HepG2 (cell line): ENCODE data around the gene TMEM235. TPM values are rescaled to one million over a fixed set of nuclear protein-coding genes. Genes with fewer than 3 reads are reported as not detected.

Source experiments
- ADNP ChIP-seq: sonication (generic); formaldehyde crosslinking; IDR thresholded peaks from 2 replicates; pipeline ENCODE4 v1.4.0; 2020; ENCODE audit warnings: missing genetic modification reagents
- AHR ChIP-seq: IDR thresholded peaks from 2 replicates; pipeline ENCODE4 v1.6.1; 2018; ENCODE audit warnings: missing genetic modification reagents, missing compliant biosample characterization
- ATF1 ChIP-seq: IDR thresholded peaks from 2 replicates; pipeline ENCODE4 v1.6.1; 2016; ENCODE audit warnings: mild to moderate bottlenecking, control low read depth
- ELF3 ChIP-seq: IDR thresholded peaks from 2 replicates; pipeline ENCODE4 v1.6.1; 2016; ENCODE audit warnings: missing genetic modification reagents, missing compliant biosample characterization
- FOXA1 ChIP-seq, 2 experiments: fragments of 450-650 bp in 1 of 2; sonication (generic) in 1 of 2; formaldehyde crosslinking in 1 of 2; IDR thresholded peaks; 2 replicates each; pipeline versions ENCODE4 v1.4.0 to v1.6.1; 2016 to 2020; ENCODE audit warnings: missing genetic modification reagents in 1 of 2
- GLMP ChIP-seq: sonication (generic); formaldehyde crosslinking; IDR thresholded peaks from 2 replicates; pipeline ENCODE4 v1.9.0; 2021; ENCODE audit warnings: missing genetic modification reagents, mild to moderate bottlenecking, borderline replicate concordance
- HNF4G ChIP-seq, 2 experiments: sonication (generic) in 1 of 2; formaldehyde crosslinking in 1 of 2; IDR thresholded peaks; 2 replicates each; pipeline versions ENCODE4 v1.4.0 to v1.6.1; 2011 to 2020; ENCODE audit warnings: borderline replicate concordance in 2 of 2, low read depth in 2 of 2, mild to moderate bottlenecking in 2 of 2, low read length in 1 of 2, missing genetic modification reagents in 1 of 2, moderate library complexity in 1 of 2
- ISL2 ChIP-seq: sonication (generic); formaldehyde crosslinking; IDR thresholded peaks from 2 replicates; pipeline ENCODE4 v1.5.0; 2020; ENCODE audit warnings: missing genetic modification reagents
- KDM5B ChIP-seq: sonication (generic); formaldehyde crosslinking; IDR thresholded peaks from 2 replicates; pipeline ENCODE4 v1.4.0; 2020; ENCODE audit warnings: missing genetic modification reagents, mild to moderate bottlenecking, borderline replicate concordance
- MYNN ChIP-seq: sonication (generic); formaldehyde crosslinking; IDR thresholded peaks from 2 replicates; pipeline ENCODE4 v1.4.0; 2020; ENCODE audit warnings: mild to moderate bottlenecking, low read depth, missing genetic modification reagents
- NCOA1 ChIP-seq: sonication (generic); formaldehyde crosslinking; IDR thresholded peaks from 2 replicates; pipeline ENCODE4 v1.9.0; 2021; ENCODE audit warnings: missing genetic modification reagents
- NONO ChIP-seq, 2 experiments: fragments of 450-650 bp in 1 of 2; sonication (generic) in 1 of 2; formaldehyde crosslinking in 1 of 2; IDR thresholded peaks in 1 of 2; conservative IDR thresholded peaks in 1 of 2; 2 replicates each; pipeline versions ENCODE4 v1.6.1 to v1.8.0; 2017 to 2022; ENCODE audit warnings: mild to moderate bottlenecking in 1 of 2, missing genetic modification reagents in 1 of 2, moderate library complexity in 1 of 2
- RBM22 ChIP-seq: fragments of 200-400 bp; formaldehyde crosslinking; optimal IDR thresholded peaks from 2 replicates; pipeline ENCODE3; 2017; ENCODE audit warnings: mild to moderate bottlenecking, low read length, moderate library complexity
- RELA ChIP-seq: sonication (generic); formaldehyde crosslinking; IDR thresholded peaks from 2 replicates; pipeline ENCODE4 v1.4.0; 2020; ENCODE audit warnings: missing genetic modification reagents
- RFXANK ChIP-seq: IDR thresholded peaks from 2 replicates; pipeline ENCODE4 v1.6.1; 2016
- RFXAP ChIP-seq: sonication (generic); formaldehyde crosslinking; IDR thresholded peaks from 2 replicates; pipeline ENCODE4 v1.4.0; 2020; ENCODE audit warnings: missing genetic modification reagents, borderline replicate concordance
- TBL1XR1 ChIP-seq: fragments of 150-350 bp; IDR thresholded peaks from 2 replicates; pipeline ENCODE4 v1.6.1; 2014; ENCODE audit warnings: borderline replicate concordance, low read length; ENCODE audit not compliant: partially characterized antibody
- TEAD2 ChIP-seq: sonication (generic); formaldehyde crosslinking; IDR thresholded peaks from 2 replicates; pipeline ENCODE4 v1.9.0; 2021; ENCODE audit warnings: missing genetic modification reagents
- TRIM24 ChIP-seq: sonication (generic); formaldehyde crosslinking; IDR thresholded peaks from 2 replicates; pipeline ENCODE4 v1.8.0; 2022; ENCODE audit warnings: mild to moderate bottlenecking, missing genetic modification reagents
- ZNF326 ChIP-seq: sonication (generic); formaldehyde crosslinking; IDR thresholded peaks from 2 replicates; pipeline ENCODE4 v1.4.0; 2020; ENCODE audit warnings: missing genetic modification reagents, borderline replicate concordance
- ZNF33B ChIP-seq: sonication (generic); formaldehyde crosslinking; IDR thresholded peaks from 2 replicates; pipeline ENCODE4 v1.5.1; 2020; ENCODE audit warnings: mild to moderate bottlenecking, missing genetic modification reagents
- ZNF34 ChIP-seq: sonication (generic); formaldehyde crosslinking; IDR thresholded peaks from 2 replicates; pipeline ENCODE4 v1.4.0; 2020; ENCODE audit warnings: mild to moderate bottlenecking, missing genetic modification reagents, borderline replicate concordance
- ZNF446 ChIP-seq: sonication (generic); formaldehyde crosslinking; IDR thresholded peaks from 2 replicates; pipeline ENCODE4 v1.5.0; 2020; ENCODE audit warnings: mild to moderate bottlenecking, missing genetic modification reagents
- ZNF496 ChIP-seq: sonication (generic); formaldehyde crosslinking; IDR thresholded peaks from 2 replicates; pipeline ENCODE4 v1.8.1; 2023; ENCODE audit warnings: mild to moderate bottlenecking, moderate library complexity, missing genetic modification reagents; ENCODE audit not compliant: insufficient replicate concordance
- ZNF770 ChIP-seq: sonication (generic); formaldehyde crosslinking; IDR thresholded peaks from 2 replicates; pipeline ENCODE4 v1.5.0; 2020; ENCODE audit warnings: mild to moderate bottlenecking, missing genetic modification reagents
- ZSCAN9 ChIP-seq: IDR thresholded peaks from 2 replicates; pipeline ENCODE4 v1.6.1; 2016; ENCODE audit warnings: borderline replicate concordance
- ZUFSP ChIP-seq: sonication (generic); formaldehyde crosslinking; IDR thresholded peaks from 2 replicates; pipeline ENCODE4 v1.9.0; 2021; ENCODE audit warnings: missing genetic modification reagents, mild to moderate bottlenecking, borderline replicate concordance
- polyA plus RNA-seq, 8 experiments: library from polyadenylated mRNA; depleted of rRNA in 3 of 8; stranded (reverse) in 7 of 8; unstranded in 1 of 8; fragments of >200 nt; fragmentation: Illumina TruSeq in 4 of 8; extraction: Trizol in 4 of 8; gene quantifications; 2 replicates each; pipeline versions ENCODE4 v1.2.1 to v1.2.3, GENCODE V29; 2011 to 2016; ENCODE audit warnings: low read depth in 4 of 8, missing spikeins in 1 of 8, mixed read lengths in 1 of 8; ENCODE audit not compliant: insufficient read depth in 1 of 8
- total RNA-seq, 5 experiments: library from RNA; depleted of rRNA; stranded (reverse); fragments of >200 nt; fragmentation: Illumina TruSeq; extraction: Trizol; gene quantifications; 2 replicates each; pipeline ENCODE4 v1.2.3, GENCODE V29; 2016; ENCODE audit warnings: low read depth in 1 of 5

The TMEM235 gene
- total and polyA plus RNA-seq, 2 of the 13 experiments (the other 11 are each of a cell fraction or from before 2014, with no cell fraction given): not detected

DNA sequence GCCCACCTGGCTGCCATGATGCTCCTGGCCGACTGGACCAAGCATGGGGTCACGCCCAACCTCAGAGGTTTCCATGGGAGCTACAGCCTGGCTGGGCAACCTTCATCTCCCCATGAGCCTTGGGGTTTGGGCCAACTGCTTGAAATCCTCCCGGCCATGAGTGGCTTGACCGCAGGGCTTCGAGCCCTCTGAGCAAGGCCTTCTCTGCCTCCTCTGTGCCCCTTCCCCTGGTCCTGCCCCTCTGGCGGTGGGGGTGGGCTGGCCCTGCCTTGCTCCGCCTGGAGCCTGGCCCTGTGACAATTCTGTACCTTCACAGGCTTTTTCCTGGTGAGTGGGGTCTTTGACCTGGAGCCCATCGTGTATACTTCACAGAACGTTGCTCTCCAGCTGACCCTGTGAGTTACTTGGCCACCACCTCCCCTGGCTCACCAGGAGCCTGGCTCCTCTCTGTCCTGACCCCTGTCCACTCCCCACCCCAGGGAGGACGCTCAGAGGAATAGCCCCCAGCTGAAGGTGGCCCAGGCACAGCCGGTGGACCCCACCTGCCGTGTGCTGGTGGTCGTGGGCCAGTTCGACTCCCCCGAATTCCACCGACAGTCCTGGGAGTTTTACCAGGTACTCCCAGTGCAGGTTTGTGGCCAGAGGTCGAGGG, 26.2 kb upstream of the TMEM235 start (continued):
- no peak for TF ChIP-seq ZUFSP (CRISPR knock-in tag)
- TF ChIP-seq AHR (CRISPR knock-in tag): no peak
- no peak for TF ChIP-seq ADNP (CRISPR knock-in tag)
- TF ChIP-seq ZSCAN9 (CRISPR knock-in tag): no peak
- no peak for TF ChIP-seq KDM5B (CRISPR knock-in tag)
- no peak for TF ChIP-seq MYNN (CRISPR knock-in tag)
- TF ChIP-seq GLMP (CRISPR knock-in tag): no peak
- peak; percentile 23 for TF ChIP-seq RBM22
- no peak for TF ChIP-seq ATF1 (CRISPR knock-in tag)
- no peak for TF ChIP-seq RFXAP (CRISPR knock-in tag)
- TF ChIP-seq ZNF326 (CRISPR knock-in tag): no peak
- TF ChIP-seq TEAD2 (CRISPR knock-in tag): no peak
- TF ChIP-seq ZNF496 (CRISPR knock-in tag): no peak
- no peak for TF ChIP-seq ZNF34 (CRISPR knock-in tag)
- TF ChIP-seq ZNF33B (CRISPR knock-in tag): peak; percentile 33; the same call in 1 of the 2 replicates
- TF ChIP-seq ZNF770 (CRISPR knock-in tag): no peak
- no peak for TF ChIP-seq RELA (CRISPR knock-in tag)
- no peak for TF ChIP-seq ELF3
- TF ChIP-seq TBL1XR1: no peak
- TF ChIP-seq NCOA1 (CRISPR knock-in tag): no peak
- no peak for TF ChIP-seq FOXA1 (IDR thresholded peaks at IDR 0.05)
- TF ChIP-seq FOXA1 (CRISPR knock-in tag; IDR thresholded peaks at IDR 0.05): no peak
- TF ChIP-seq ZNF446 (CRISPR knock-in tag): no peak
- TF ChIP-seq NONO (IDR thresholded peaks at IDR 0.05): no peak
- TF ChIP-seq NONO (CRISPR knock-in tag; conservative IDR thresholded peaks at IDR 0.05): no peak
- TF ChIP-seq TRIM24: no peak
- no peak for TF ChIP-seq ISL2 (CRISPR knock-in tag)
- no peak for TF ChIP-seq RFXANK (CRISPR knock-in tag)
- TF ChIP-seq HNF4G (IDR thresholded peaks at IDR 0.05; ENCODE audit: borderline replicate concordance, low read depth, low read length): no peak
- TF ChIP-seq HNF4G (CRISPR knock-in tag; IDR thresholded peaks at IDR 0.05; ENCODE audit: borderline replicate concordance, low read depth): no peak
